GM12891 (cell line): ENCODE measurements around the gene NEU4.

Source experiments
- DNase-seq: peaks from one replicate; pipeline ENCODE4 v3.0.0; 2011; ENCODE audit warnings: low spot score; ENCODE audit not compliant: insufficient read length
- FAIRE-seq: peaks from 2 replicates; lab custom pipeline; 2011; peaks lifted over from hg19 to GRCh38; lab: Jason Lieb, UNC
- PAX5 ChIP-seq: IDR thresholded peaks from 2 replicates; pipeline ENCODE4 v1.6.1; 2011; ENCODE audit warnings: low read length, moderate library complexity, mild to moderate bottlenecking; ENCODE audit not compliant: insufficient read depth, severe bottlenecking
- POLR2A ChIP-seq: IDR thresholded peaks from 2 replicates; pipeline ENCODE4 v1.6.1; 2011; ENCODE audit warnings: low read depth, low read length, control low read depth
- POLR2AphosphoS5 ChIP-seq: IDR thresholded peaks from 2 replicates; pipeline ENCODE4 v1.6.1; 2011; ENCODE audit warnings: low read depth, low read length, control low read depth
- POU2F2 ChIP-seq: IDR thresholded peaks from 2 replicates; pipeline ENCODE4 v1.6.1; 2011; ENCODE audit warnings: low read depth, mild to moderate bottlenecking, control low read depth, low read length, moderate library complexity
- SPI1 ChIP-seq: IDR thresholded peaks from 2 replicates; pipeline ENCODE4 v1.6.1; 2011; ENCODE audit warnings: low read depth, low read length, control low read depth
- TAF1 ChIP-seq: IDR thresholded peaks from 2 replicates; pipeline ENCODE4 v1.6.1; 2011; ENCODE audit warnings: low read depth, low read length, control low read depth

Gene NEU4

GRCh38 chr2:241859017-241859435, 50.0 kb downstream of the NEU4 start:
- no peak for FAIRE-seq
- TF ChIP-seq POLR2AphosphoS5 = no peak
- TF ChIP-seq SPI1 = no peak
- no peak for TF ChIP-seq POU2F2
- TF ChIP-seq PAX5 = no peak
- no peak for TF ChIP-seq TAF1
- TF ChIP-seq POLR2A = no peak; the same call in 1 of the 2 replicates
- no peak for DNase-seq

- DNase-seq (peak; percentile 88), FAIRE-seq (no peak)
- TF ChIP-seq POLR2AphosphoS5 (no peak), POLR2A (0 out of 2 replicates have a peak, but pooled peaks have one; percentile 28), POU2F2 (0 out of 2 replicates have a peak, but pooled peaks have one; percentile 36), SPI1 (peak; percentile 85)
Observed at GRCh38 chr2:241859436-241860183, 50.6 kb downstream of the NEU4 start.

- DNase-seq (no peak), FAIRE-seq (no peak)
- no peak for TF ChIP-seq PAX5
- TF ChIP-seq TAF1 = no peak
- no peak for TF ChIP-seq SPI1
- no peak for TF ChIP-seq POU2F2
- no peak for TF ChIP-seq POLR2AphosphoS5
- TF ChIP-seq POLR2A = no peak
Observed at GRCh38 chr2:241860184-241861078, 51.4 kb downstream of the NEU4 start.

- TF ChIP-seq POLR2AphosphoS5 (no peak), PAX5 (no peak), POU2F2 (no peak), POLR2A (no peak), SPI1 (no peak), TAF1 (no peak)
- DNase-seq = no peak
- FAIRE-seq = peak; percentile 88
Observed at GRCh38 chr2:241861264-241861663, 52.3 kb downstream of the NEU4 start.

- DNase-seq = no peak
- FAIRE-seq = no peak
- TF ChIP-seq POLR2A (no peak), POU2F2 (no peak), PAX5 (no peak), TAF1 (no peak), SPI1 (no peak), POLR2AphosphoS5 (no peak)
Observed at GRCh38 chr2:241862093-241862492, 53.1 kb downstream of the NEU4 start.

- TF ChIP-seq POLR2A (no peak), POU2F2 (no peak), TAF1 (no peak), SPI1 (no peak)
- DNase-seq (no peak), FAIRE-seq (no peak)
Observed at GRCh38 chr2:241862775-241863535, 54.0 kb downstream of the NEU4 start.

GRCh38 chr2:241863536-241863954, 54.6 kb downstream of the NEU4 start:
- TF ChIP-seq TAF1 (0 out of 2 replicates have a peak, but pooled peaks have one; percentile 38), PAX5 (no peak), POLR2AphosphoS5 (no peak)
- FAIRE-seq (peak; percentile 94), DNase-seq (no peak)

GRCh38 chr2:241864168-241864849, 55.3 kb downstream of the NEU4 start:
- FAIRE-seq = peak; percentile 100

More at GRCh38 chr2:241864168-241864849, 55.3 kb downstream of the NEU4 start:
- no peak for DNase-seq
- TF ChIP-seq TAF1 = no peak
- peak; percentile 71; the same call in 1 of the 2 replicates for TF ChIP-seq POU2F2
- TF ChIP-seq PAX5 = no peak
- no peak for TF ChIP-seq POLR2AphosphoS5
